H9 (cell line): ENCODE results near the gene ALPI. TPM values are rescaled to one million over a fixed set of nuclear protein-coding genes. Genes with fewer than 3 reads are reported as not detected.
A peak's percentile ranks its signal among the peaks of the same experiment; 100 is the strongest.

Experiments used
- DNase-seq: peaks from one replicate; pipeline ENCODE4 v3.0.0-alpha.2; 2017
- H2AFZ ChIP-seq: one replicate; pipeline ENCODE4 v1.6.1; 2013; ENCODE audit warnings: mild to moderate bottlenecking, low read length, control low read depth, moderate library complexity
- H2AK5ac ChIP-seq: 2 replicates; pipeline ENCODE4 v1.6.1; 2013; ENCODE audit warnings: low read length, control low read depth, mixed read lengths; ENCODE audit not compliant: insufficient read length
- H2BK120ac ChIP-seq: one replicate; pipeline ENCODE4 v1.6.1; 2013; ENCODE audit warnings: low read depth, mild to moderate bottlenecking, low read length, control low read depth, inconsistent platforms; ENCODE audit not compliant: poor library complexity, severe bottlenecking
- H2BK12ac ChIP-seq: 2 replicates; pipeline ENCODE4 v1.6.1; 2013; ENCODE audit warnings: low read length, control low read depth, mixed read lengths, low read depth; ENCODE audit not compliant: insufficient read length
- H2BK15ac ChIP-seq: 2 replicates; pipeline ENCODE4 v1.6.1; 2013; ENCODE audit warnings: low read depth, low read length, control low read depth
- H2BK20ac ChIP-seq: one replicate; pipeline ENCODE4 v1.6.1; 2013; ENCODE audit warnings: low read depth, mild to moderate bottlenecking, low read length, control low read depth, inconsistent platforms; ENCODE audit not compliant: poor library complexity, severe bottlenecking
- H2BK5ac ChIP-seq: 2 replicates; pipeline ENCODE4 v1.6.1; 2013; ENCODE audit warnings: low read length, control low read depth, mixed read lengths; ENCODE audit not compliant: insufficient read length
- H3K14ac ChIP-seq: 2 replicates; pipeline ENCODE4 v1.6.1; 2013; ENCODE audit warnings: low read length, control low read depth; ENCODE audit not compliant: insufficient read depth
- H3K18ac ChIP-seq: 2 replicates; pipeline ENCODE4 v1.6.1; 2013; ENCODE audit warnings: low read depth, mild to moderate bottlenecking, mixed read lengths, low read length, control low read depth; ENCODE audit not compliant: insufficient read length
- H3K23ac ChIP-seq: 2 replicates; pipeline ENCODE4 v1.6.1; 2013; ENCODE audit warnings: low read length, control low read depth, mixed read lengths, low read depth; ENCODE audit not compliant: insufficient read length
- H3K23me2 ChIP-seq: 2 replicates; pipeline ENCODE4 v1.6.1; 2013; ENCODE audit warnings: low read depth, mild to moderate bottlenecking, mixed read lengths, low read length, control low read depth; ENCODE audit not compliant: insufficient read length, poor library complexity, severe bottlenecking
- H3K27ac ChIP-seq: 2 replicates; pipeline ENCODE4 v1.5.1; 2013; ENCODE audit warnings: low read length, control low read depth, mixed read lengths, low read depth; ENCODE audit not compliant: insufficient read length
- H3K27me3 ChIP-seq: 2 replicates; pipeline ENCODE4 v1.6.1; 2013; ENCODE audit warnings: low read length, control low read depth, inconsistent platforms; ENCODE audit not compliant: insufficient read depth
- H3K4ac ChIP-seq: 2 replicates; pipeline ENCODE4 v1.6.1; 2013; ENCODE audit warnings: low read depth, mild to moderate bottlenecking, control low read depth, inconsistent platforms, low read length, moderate library complexity
- H3K4me1 ChIP-seq: 2 replicates; pipeline ENCODE4 v1.6.1; 2013; ENCODE audit warnings: low read length, control low read depth, inconsistent platforms; ENCODE audit not compliant: insufficient read depth
- H3K4me2 ChIP-seq: 2 replicates; pipeline ENCODE4 v1.6.1; 2013; ENCODE audit warnings: low read length, control low read depth, mixed read lengths; ENCODE audit not compliant: insufficient read length, insufficient read depth
- H3K56ac ChIP-seq: 2 replicates; pipeline ENCODE4 v1.6.1; 2013; ENCODE audit warnings: low read depth, mild to moderate bottlenecking, mixed read lengths, low read length, control low read depth; ENCODE audit not compliant: insufficient read length
- H3K79me1 ChIP-seq: 2 replicates; pipeline ENCODE4 v1.6.1; 2013; ENCODE audit warnings: low read depth, mild to moderate bottlenecking, moderate library complexity, low read length, control low read depth, inconsistent platforms; ENCODE audit not compliant: insufficient read depth, poor library complexity, severe bottlenecking
- H3K79me2 ChIP-seq: 2 replicates; pipeline ENCODE4 v1.6.1; 2013; ENCODE audit warnings: low read length, control low read depth, inconsistent platforms; ENCODE audit not compliant: insufficient read depth
- H3K9ac ChIP-seq: 2 replicates; pipeline ENCODE4 v1.6.1; 2013; ENCODE audit warnings: low read length, control low read depth, mixed read lengths; ENCODE audit not compliant: insufficient read length; ENCODE audit errors: extremely low read depth
- H3K9me3 ChIP-seq: one replicate; pipeline ENCODE4 v1.6.1; 2013; ENCODE audit warnings: low read depth, low read length, inconsistent platforms; ENCODE audit not compliant: control insufficient read depth
- H3T11ph ChIP-seq: one replicate; pipeline ENCODE4 v1.6.1; 2013; ENCODE audit warnings: mild to moderate bottlenecking, low read length, control low read depth, inconsistent platforms
- H4K20me1 ChIP-seq: one replicate; pipeline ENCODE4 v1.6.1; 2013; ENCODE audit not compliant: control insufficient read depth, insufficient read length, insufficient read depth
- H4K5ac ChIP-seq: 2 replicates; pipeline ENCODE4 v1.6.1; 2013; ENCODE audit warnings: low read depth, mild to moderate bottlenecking, mixed read lengths, low read length, control low read depth; ENCODE audit not compliant: insufficient read length
- H4K8ac ChIP-seq: replicated peaks from 2 replicates; pipeline ENCODE4 v1.6.1; 2013; ENCODE audit warnings: low read length, control low read depth, mixed read lengths, low read depth; ENCODE audit not compliant: insufficient read length
- H4K91ac ChIP-seq: 2 replicates; pipeline ENCODE4 v1.6.1; 2013; ENCODE audit warnings: low read depth, mild to moderate bottlenecking, moderate library complexity, mixed read lengths, low read length, control low read depth; ENCODE audit not compliant: insufficient read length
- H3K27ac Mint-ChIP-seq, 3 experiments: 2 replicates in 2 of 3; 3 replicates in 1 of 3; pipeline ENCODE4 v1.8.0; 2020 to 2021; ENCODE audit warnings: mixed read lengths in 3 of 3, mild to moderate bottlenecking in 1 of 3, moderate library complexity in 1 of 3
- H3K27me3 Mint-ChIP-seq: 2 replicates; pipeline ENCODE4 v1.8.0; 2021; ENCODE audit warnings: low read depth, mild to moderate bottlenecking, moderate library complexity, mixed read lengths
- H3K36me3 Mint-ChIP-seq, 3 experiments: 2 replicates in 2 of 3; 3 replicates in 1 of 3; pipeline ENCODE4 v1.8.0; 2020 to 2021; ENCODE audit warnings: low read depth in 3 of 3, mixed read lengths in 3 of 3; ENCODE audit not compliant: insufficient read depth in 1 of 3
- H3K4me1 Mint-ChIP-seq, 2 experiments: 2 replicates each; pipeline ENCODE4 v1.8.0; 2020; ENCODE audit warnings: mixed read lengths in 2 of 2
- H3K4me3 Mint-ChIP-seq, 2 experiments: 2 replicates in 1 of 2; 3 replicates in 1 of 2; pipeline ENCODE4 v1.8.0; 2020 to 2021; ENCODE audit warnings: mild to moderate bottlenecking in 2 of 2, mixed read lengths in 2 of 2, moderate library complexity in 1 of 2
- H3K9me3 Mint-ChIP-seq, 2 experiments: 2 replicates in 1 of 2; 3 replicates in 1 of 2; pipeline ENCODE4 v1.8.0; 2020; ENCODE audit warnings: mild to moderate bottlenecking in 2 of 2, mixed read lengths in 2 of 2, moderate library complexity in 1 of 2
- WGBS: extraction: QIAGEN DNeasy Blood & Tissue Kit; methylation state at CpG from one replicate; pipeline ENCODE4 v1.1.7; 2013; ENCODE audit warnings: missing lambda C conversion rate, low lambda C conversion rate, mixed read lengths; ENCODE audit not compliant: insufficient read length; ENCODE audit errors: extremely low coverage; 5-methylcytosine and 5-hydroxymethylcytosine counted together
- total RNA-seq: library from RNA; stranded (reverse); gene quantifications from 2 replicates; pipeline ENCODE4 v1.2.1, GENCODE V29; 2021
- TF ChIP-seq, protein P1 (sequence below): fragments of 200-600 bp; sonication (generic); conservative IDR thresholded peaks from 3 replicates; pipeline ENCODE4 v1.8.0; 2021; ENCODE audit warnings: antibody characterized with exemption, mild to moderate bottlenecking

Gene ALPI
- total RNA-seq, 1 experiment from 2014 or later: not detected

DNA sequence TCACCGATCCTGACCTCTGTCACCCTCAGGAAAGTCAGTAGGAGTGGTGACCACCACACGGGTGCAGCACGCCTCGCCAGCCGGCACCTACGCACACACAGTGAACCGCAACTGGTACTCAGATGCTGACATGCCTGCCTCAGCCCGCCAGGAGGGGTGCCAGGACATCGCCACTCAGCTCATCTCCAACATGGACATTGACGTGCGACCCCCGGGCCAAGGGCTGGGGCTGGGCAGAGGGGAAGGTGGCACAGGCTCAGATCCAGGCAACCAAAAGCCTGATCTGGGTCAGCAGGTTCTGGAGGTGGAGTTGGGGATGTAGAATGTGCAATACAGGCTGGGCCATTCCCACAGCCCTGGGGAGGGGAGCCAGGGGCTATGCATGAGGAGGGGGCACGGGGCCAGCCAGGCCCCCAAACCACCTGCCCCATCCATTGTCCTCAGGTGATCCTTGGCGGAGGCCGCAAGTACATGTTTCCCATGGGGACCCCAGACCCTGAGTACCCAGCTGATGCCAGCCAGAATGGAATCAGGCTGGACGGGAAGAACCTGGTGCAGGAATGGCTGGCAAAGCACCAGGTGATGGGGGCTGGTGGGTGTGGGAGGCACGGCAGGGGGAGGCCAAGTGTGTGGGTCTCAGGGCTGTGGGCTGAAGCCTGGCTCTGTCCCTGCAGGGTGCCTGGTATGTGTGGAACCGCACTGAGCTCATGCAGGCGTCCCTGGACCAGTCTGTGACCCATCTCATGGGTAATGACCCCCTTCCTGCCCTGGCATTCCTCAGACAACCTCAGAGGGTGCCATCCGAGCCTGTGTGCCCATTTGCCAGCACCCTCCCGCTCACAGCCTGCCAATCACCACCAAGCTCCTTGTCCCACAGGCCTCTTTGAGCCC, 1.4 kb downstream of the ALPI start:
- Histone ChIP-seq H3K56ac (no peak overlapping the region), H3K4me1 (no peaks in the 10 kb centered on the region), H3K27ac (no peak overlapping the region), H2AK5ac (no peak overlapping the region), H2AFZ (no peak overlapping the region), H3K14ac (no peak overlapping the region), H3K9ac (no peak overlapping the region), H4K20me1 (no peaks in the 10 kb centered on the region), H3K23ac (no peak overlapping the region), H4K5ac (no peak overlapping the region), H3T11ph (no peak overlapping the region), H3K23me2 (no peaks in the 10 kb centered on the region), H4K91ac (no peak overlapping the region), H3K79me1 (no peaks in the 10 kb centered on the region), H4K8ac (no peak overlapping the region), H2BK15ac (no peak overlapping the region), H2BK120ac (no peak overlapping the region), H2BK12ac (no peak overlapping the region), H3K18ac (no peak overlapping the region), H2BK5ac (no peak overlapping the region), H3K9me3 (no peaks in the 10 kb centered on the region), H3K79me2 (no peaks in the 10 kb centered on the region), H2BK20ac (no peak overlapping the region), H3K4me2 (no peak overlapping the region), H3K4ac (no peak overlapping the region), H3K27me3 (no peaks in the 10 kb centered on the region)
- H3K4me3 Mint-ChIP-seq: no peak overlapping the region
- no peaks in the 10 kb centered on the region for H3K9me3 Mint-ChIP-seq
- H3K27ac Mint-ChIP-seq: no peak overlapping the region; a peak in 1 of 7 replicates
- H3K27me3 Mint-ChIP-seq: peaks cover 13% of the 10 kb centered on the region
- H3K36me3 Mint-ChIP-seq: no peaks in the 10 kb centered on the region
- WGBS: no CpG with 5 or more reads among the region's 21 CpGs
- no peaks in the 10 kb centered on the region for H3K4me1 Mint-ChIP-seq
- TF ChIP-seq, protein P1, sequence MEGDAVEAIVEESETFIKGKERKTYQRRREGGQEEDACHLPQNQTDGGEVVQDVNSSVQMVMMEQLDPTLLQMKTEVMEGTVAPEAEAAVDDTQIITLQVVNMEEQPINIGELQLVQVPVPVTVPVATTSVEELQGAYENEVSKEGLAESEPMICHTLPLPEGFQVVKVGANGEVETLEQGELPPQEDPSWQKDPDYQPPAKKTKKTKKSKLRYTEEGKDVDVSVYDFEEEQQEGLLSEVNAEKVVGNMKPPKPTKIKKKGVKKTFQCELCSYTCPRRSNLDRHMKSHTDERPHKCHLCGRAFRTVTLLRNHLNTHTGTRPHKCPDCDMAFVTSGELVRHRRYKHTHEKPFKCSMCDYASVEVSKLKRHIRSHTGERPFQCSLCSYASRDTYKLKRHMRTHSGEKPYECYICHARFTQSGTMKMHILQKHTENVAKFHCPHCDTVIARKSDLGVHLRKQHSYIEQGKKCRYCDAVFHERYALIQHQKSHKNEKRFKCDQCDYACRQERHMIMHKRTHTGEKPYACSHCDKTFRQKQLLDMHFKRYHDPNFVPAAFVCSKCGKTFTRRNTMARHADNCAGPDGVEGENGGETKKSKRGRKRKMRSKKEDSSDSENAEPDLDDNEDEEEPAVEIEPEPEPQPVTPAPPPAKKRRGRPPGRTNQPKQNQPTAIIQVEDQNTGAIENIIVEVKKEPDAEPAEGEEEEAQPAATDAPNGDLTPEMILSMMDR: no peak
- peak; percentile 26 for DNase-seq
